ENCODE data around the gene LZTS3. TPM values are rescaled to one million over a fixed set of nuclear protein-coding genes. Genes with fewer than 3 reads are reported as not detected.
A peak's percentile ranks its signal among the peaks of the same experiment; 100 is the strongest.

LZTS3 gene
- total and polyA plus RNA-seq, 2 of the 13 experiments (the other 11 are each of a cell fraction or from before 2014, with no cell fraction given), result 10.1 to 31.3 TPM

DNA sequence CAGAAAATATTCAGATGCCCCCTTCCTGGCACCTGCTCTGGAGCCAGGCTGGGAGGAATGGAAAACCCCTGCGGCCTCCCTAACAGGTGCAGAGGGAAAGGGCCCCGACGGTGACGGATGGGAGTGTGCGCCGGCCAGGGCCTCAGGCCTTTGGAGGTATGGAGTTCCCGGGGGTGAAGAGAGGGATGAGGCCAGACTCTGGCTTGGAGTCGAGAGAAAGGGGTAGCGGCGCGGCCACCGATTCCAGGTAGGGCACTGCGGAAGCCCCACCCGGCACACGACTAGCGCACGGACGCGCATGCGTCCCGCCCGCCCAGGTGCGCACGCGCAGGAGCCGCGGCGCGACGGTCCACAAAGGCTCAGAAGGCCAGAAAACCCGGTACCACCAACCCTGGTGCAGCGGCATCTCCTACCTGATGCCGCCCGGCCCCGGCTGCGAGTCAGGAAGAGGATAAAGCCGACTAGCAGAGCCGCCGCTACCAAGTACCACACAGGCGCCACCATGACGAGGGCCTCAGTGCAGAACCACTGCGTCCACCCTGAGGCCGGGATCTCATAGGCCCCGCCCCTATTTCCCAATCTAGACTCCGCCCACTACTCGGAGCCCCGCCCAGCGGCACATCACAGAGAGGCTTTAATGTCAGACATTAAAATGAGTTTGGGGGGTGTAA lies 30.9 kb upstream of the LZTS3 start, which contains the start of gene DDRGK1 (continued):
- TF ChIP-seq ZMAT3 (CRISPR knock-in tag; conservative IDR thresholded peaks at IDR 0.05), result no peak; the same call in 1 of the 2 replicates
- TF ChIP-seq, protein P1, sequence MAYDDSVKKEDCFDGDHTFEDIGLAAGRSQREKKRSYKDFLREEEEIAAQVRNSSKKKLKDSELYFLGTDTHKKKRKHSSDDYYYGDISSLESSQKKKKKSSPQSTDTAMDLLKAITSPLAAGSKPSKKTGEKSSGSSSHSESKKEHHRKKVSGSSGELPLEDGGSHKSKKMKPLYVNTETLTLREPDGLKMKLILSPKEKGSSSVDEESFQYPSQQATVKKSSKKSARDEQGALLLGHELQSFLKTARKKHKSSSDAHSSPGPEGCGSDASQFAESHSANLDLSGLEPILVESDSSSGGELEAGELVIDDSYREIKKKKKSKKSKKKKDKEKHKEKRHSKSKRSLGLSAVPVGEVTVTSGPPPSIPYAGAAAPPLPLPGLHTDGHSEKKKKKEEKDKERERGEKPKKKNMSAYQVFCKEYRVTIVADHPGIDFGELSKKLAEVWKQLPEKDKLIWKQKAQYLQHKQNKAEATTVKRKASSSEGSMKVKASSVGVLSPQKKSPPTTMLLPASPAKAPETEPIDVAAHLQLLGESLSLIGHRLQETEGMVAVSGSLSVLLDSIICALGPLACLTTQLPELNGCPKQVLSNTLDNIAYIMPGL (CRISPR knock-in tag; IDR thresholded peaks at IDR 0.05; ENCODE audit: borderline replicate concordance in 1 of 2, low read depth in 1 of 2), result peak; percentile 51 to 86
- TF ChIP-seq, protein P2, sequence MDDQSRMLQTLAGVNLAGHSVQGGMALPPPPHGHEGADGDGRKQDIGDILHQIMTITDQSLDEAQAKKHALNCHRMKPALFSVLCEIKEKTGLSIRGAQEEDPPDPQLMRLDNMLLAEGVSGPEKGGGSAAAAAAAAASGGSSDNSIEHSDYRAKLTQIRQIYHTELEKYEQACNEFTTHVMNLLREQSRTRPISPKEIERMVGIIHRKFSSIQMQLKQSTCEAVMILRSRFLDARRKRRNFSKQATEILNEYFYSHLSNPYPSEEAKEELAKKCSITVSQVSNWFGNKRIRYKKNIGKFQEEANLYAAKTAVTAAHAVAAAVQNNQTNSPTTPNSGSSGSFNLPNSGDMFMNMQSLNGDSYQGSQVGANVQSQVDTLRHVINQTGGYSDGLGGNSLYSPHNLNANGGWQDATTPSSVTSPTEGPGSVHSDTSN (CRISPR knock-in tag; IDR thresholded peaks at IDR 0.05; ENCODE audit: borderline replicate concordance), result peak; percentile 22; the same call in 1 of the 2 replicates
- TF ChIP-seq, protein P3, sequence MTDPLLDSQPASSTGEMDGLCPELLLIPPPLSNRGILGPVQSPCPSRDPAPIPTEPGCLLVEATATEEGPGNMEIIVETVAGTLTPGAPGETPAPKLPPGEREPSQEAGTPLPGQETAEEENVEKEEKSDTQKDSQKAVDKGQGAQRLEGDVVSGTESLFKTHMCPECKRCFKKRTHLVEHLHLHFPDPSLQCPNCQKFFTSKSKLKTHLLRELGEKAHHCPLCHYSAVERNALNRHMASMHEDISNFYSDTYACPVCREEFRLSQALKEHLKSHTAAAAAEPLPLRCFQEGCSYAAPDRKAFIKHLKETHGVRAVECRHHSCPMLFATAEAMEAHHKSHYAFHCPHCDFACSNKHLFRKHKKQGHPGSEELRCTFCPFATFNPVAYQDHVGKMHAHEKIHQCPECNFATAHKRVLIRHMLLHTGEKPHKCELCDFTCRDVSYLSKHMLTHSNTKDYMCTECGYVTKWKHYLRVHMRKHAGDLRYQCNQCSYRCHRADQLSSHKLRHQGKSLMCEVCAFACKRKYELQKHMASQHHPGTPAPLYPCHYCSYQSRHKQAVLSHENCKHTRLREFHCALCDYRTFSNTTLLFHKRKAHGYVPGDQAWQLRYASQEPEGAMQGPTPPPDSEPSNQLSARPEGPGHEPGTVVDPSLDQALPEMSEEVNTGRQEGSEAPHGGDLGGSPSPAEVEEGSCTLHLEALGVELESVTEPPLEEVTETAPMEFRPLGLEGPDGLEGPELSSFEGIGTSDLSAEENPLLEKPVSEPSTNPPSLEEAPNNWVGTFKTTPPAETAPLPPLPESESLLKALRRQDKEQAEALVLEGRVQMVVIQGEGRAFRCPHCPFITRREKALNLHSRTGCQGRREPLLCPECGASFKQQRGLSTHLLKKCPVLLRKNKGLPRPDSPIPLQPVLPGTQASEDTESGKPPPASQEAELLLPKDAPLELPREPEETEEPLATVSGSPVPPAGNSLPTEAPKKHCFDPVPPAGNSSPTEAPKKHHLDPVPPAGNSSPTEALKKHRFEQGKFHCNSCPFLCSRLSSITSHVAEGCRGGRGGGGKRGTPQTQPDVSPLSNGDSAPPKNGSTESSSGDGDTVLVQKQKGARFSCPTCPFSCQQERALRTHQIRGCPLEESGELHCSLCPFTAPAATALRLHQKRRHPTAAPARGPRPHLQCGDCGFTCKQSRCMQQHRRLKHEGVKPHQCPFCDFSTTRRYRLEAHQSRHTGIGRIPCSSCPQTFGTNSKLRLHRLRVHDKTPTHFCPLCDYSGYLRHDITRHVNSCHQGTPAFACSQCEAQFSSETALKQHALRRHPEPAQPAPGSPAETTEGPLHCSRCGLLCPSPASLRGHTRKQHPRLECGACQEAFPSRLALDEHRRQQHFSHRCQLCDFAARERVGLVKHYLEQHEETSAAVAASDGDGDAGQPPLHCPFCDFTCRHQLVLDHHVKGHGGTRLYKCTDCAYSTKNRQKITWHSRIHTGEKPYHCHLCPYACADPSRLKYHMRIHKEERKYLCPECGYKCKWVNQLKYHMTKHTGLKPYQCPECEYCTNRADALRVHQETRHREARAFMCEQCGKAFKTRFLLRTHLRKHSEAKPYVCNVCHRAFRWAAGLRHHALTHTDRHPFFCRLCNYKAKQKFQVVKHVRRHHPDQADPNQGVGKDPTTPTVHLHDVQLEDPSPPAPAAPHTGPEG (CRISPR knock-in tag; IDR thresholded peaks at IDR 0.05), result peak; percentile 62
- peak; percentile 42; the same call in 1 of the 2 replicates for TF ChIP-seq ZNF367 (CRISPR knock-in tag; IDR thresholded peaks at IDR 0.05; ENCODE audit: borderline replicate concordance)
- TF ChIP-seq ZNF749 (CRISPR knock-in tag; IDR thresholded peaks at IDR 0.05; ENCODE audit: borderline replicate concordance), result no peak
- TF ChIP-seq HNRNPL (IDR thresholded peaks at IDR 0.05; ENCODE audit: low read depth, low read length), result 0 out of 2 replicates have a peak, but pooled peaks have one; percentile 67
- TF ChIP-seq, protein P4, sequence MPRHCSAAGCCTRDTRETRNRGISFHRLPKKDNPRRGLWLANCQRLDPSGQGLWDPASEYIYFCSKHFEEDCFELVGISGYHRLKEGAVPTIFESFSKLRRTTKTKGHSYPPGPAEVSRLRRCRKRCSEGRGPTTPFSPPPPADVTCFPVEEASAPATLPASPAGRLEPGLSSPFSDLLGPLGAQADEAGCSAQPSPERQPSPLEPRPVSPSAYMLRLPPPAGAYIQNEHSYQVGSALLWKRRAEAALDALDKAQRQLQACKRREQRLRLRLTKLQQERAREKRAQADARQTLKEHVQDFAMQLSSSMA (CRISPR knock-in tag; IDR thresholded peaks at IDR 0.05), result 0 out of 2 replicates have a peak, but pooled peaks have one; percentile 6
- peak; percentile 79 for TF ChIP-seq ZBTB38 (CRISPR knock-in tag; IDR thresholded peaks at IDR 0.05)
- TF ChIP-seq ZBTB7A (CRISPR knock-in tag; IDR thresholded peaks at IDR 0.05), result no peak
- TF ChIP-seq ZNF44 (CRISPR knock-in tag; IDR thresholded peaks at IDR 0.05), result peak; percentile 79
- peak; percentile 84 for TF ChIP-seq ZNF546 (CRISPR knock-in tag; conservative IDR thresholded peaks at IDR 0.05)
- TF ChIP-seq TMF1 (CRISPR knock-in tag; IDR thresholded peaks at IDR 0.05; ENCODE audit: low read depth), result peak; percentile 84; the same call in 1 of the 2 replicates
- TF ChIP-seq, protein P5, sequence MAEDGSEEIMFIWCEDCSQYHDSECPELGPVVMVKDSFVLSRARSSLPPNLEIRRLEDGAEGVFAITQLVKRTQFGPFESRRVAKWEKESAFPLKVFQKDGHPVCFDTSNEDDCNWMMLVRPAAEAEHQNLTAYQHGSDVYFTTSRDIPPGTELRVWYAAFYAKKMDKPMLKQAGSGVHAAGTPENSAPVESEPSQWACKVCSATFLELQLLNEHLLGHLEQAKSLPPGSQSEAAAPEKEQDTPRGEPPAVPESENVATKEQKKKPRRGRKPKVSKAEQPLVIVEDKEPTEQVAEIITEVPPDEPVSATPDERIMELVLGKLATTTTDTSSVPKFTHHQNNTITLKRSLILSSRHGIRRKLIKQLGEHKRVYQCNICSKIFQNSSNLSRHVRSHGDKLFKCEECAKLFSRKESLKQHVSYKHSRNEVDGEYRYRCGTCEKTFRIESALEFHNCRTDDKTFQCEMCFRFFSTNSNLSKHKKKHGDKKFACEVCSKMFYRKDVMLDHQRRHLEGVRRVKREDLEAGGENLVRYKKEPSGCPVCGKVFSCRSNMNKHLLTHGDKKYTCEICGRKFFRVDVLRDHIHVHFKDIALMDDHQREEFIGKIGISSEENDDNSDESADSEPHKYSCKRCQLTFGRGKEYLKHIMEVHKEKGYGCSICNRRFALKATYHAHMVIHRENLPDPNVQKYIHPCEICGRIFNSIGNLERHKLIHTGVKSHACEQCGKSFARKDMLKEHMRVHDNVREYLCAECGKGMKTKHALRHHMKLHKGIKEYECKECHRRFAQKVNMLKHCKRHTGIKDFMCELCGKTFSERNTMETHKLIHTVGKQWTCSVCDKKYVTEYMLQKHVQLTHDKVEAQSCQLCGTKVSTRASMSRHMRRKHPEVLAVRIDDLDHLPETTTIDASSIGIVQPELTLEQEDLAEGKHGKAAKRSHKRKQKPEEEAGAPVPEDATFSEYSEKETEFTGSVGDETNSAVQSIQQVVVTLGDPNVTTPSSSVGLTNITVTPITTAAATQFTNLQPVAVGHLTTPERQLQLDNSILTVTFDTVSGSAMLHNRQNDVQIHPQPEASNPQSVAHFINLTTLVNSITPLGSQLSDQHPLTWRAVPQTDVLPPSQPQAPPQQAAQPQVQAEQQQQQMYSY (CRISPR knock-in tag; IDR thresholded peaks at IDR 0.05), result peak; percentile 85
